ENCODE data around the gene COL13A1.

DNA sequence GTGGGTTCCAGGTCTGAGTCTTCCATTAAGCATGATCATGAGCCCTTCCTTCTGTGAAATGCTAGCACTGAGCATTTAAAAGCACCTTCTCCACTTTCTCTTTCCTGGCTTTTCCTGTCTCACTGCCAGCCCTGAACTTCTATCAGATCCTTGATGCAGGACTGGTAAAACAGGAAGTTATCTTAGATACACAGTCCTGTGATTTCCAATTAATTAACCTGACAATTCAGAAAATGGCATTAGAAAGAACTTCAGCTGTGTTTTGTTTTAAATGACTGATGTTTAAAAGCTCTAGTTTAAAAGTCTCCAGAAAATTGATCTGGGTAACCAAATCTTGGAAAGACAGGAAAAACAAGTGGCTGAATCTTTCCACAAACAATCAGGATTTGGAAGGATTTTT is 172.0 kb downstream of the COL13A1 start:
- TF ChIP-seq, protein P1, sequence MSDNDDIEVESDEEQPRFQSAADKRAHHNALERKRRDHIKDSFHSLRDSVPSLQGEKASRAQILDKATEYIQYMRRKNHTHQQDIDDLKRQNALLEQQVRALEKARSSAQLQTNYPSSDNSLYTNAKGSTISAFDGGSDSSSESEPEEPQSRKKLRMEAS (IDR thresholded peaks at IDR 0.05; ENCODE audit: low read depth, low read length): no peak
- TF ChIP-seq, protein P2, sequence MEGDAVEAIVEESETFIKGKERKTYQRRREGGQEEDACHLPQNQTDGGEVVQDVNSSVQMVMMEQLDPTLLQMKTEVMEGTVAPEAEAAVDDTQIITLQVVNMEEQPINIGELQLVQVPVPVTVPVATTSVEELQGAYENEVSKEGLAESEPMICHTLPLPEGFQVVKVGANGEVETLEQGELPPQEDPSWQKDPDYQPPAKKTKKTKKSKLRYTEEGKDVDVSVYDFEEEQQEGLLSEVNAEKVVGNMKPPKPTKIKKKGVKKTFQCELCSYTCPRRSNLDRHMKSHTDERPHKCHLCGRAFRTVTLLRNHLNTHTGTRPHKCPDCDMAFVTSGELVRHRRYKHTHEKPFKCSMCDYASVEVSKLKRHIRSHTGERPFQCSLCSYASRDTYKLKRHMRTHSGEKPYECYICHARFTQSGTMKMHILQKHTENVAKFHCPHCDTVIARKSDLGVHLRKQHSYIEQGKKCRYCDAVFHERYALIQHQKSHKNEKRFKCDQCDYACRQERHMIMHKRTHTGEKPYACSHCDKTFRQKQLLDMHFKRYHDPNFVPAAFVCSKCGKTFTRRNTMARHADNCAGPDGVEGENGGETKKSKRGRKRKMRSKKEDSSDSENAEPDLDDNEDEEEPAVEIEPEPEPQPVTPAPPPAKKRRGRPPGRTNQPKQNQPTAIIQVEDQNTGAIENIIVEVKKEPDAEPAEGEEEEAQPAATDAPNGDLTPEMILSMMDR (IDR thresholded peaks at IDR 0.05; ENCODE audit: low read depth, low read length): no peak
- TF ChIP-seq POLR2A (IDR thresholded peaks at IDR 0.05; ENCODE audit: extremely low read depth, insufficient read length): no peak
